HL-60 (cell line): Measurements from ENCODE around the gene CYP26B1.

ENCODE experiments used
- GABPA ChIP-seq: IDR thresholded peaks from 2 replicates; pipeline ENCODE4 v1.6.1; 2012; ENCODE audit warnings: low read depth
- POLR2AphosphoS5 ChIP-seq: IDR thresholded peaks from 2 replicates; pipeline ENCODE4 v1.6.1; 2012; ENCODE audit warnings: low read depth
- TF ChIP-seq, protein P1 (sequence below): IDR thresholded peaks from one replicate; pipeline ENCODE4 v1.5.1; 2011; ENCODE audit warnings: low read length, control low read depth, inconsistent platforms; ENCODE audit not compliant: insufficient read depth
- TF ChIP-seq, protein P2 (sequence below): IDR thresholded peaks from 2 replicates; pipeline ENCODE4 v1.6.1; 2012; ENCODE audit warnings: low read depth; ENCODE audit not compliant: insufficient replicate concordance

DNA sequence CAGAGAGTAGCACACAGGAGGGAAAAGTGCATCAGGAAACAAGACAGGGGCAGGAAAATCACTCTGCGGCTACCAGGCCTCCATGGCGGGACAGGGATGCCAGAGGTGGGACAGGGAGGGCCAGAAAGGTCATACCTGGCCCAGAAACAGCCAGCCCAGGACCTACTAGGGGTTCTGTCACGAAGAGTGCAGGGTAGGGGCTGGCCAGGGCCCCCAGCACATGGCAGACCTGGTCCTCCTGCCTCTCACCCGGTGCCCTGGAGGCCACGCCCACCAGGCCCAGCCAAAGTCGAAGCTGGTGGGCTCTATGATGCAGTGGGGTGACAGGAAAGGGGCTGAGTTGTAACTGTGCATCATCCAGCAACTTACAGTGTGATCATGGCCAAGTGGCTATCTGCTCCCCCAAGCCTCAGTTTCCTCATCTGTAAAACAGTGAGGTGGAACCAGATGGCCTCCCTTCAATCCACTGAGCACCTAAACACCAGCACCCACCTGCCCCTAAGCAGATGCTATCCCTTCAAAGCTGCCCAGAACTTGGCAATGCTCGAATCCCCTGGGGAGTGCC is 10.6 kb downstream of the CYP26B1 start:
- TF ChIP-seq, protein P1, sequence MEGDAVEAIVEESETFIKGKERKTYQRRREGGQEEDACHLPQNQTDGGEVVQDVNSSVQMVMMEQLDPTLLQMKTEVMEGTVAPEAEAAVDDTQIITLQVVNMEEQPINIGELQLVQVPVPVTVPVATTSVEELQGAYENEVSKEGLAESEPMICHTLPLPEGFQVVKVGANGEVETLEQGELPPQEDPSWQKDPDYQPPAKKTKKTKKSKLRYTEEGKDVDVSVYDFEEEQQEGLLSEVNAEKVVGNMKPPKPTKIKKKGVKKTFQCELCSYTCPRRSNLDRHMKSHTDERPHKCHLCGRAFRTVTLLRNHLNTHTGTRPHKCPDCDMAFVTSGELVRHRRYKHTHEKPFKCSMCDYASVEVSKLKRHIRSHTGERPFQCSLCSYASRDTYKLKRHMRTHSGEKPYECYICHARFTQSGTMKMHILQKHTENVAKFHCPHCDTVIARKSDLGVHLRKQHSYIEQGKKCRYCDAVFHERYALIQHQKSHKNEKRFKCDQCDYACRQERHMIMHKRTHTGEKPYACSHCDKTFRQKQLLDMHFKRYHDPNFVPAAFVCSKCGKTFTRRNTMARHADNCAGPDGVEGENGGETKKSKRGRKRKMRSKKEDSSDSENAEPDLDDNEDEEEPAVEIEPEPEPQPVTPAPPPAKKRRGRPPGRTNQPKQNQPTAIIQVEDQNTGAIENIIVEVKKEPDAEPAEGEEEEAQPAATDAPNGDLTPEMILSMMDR: no peak
- TF ChIP-seq POLR2AphosphoS5 (no peak), GABPA (no peak)
- TF ChIP-seq, protein P2, sequence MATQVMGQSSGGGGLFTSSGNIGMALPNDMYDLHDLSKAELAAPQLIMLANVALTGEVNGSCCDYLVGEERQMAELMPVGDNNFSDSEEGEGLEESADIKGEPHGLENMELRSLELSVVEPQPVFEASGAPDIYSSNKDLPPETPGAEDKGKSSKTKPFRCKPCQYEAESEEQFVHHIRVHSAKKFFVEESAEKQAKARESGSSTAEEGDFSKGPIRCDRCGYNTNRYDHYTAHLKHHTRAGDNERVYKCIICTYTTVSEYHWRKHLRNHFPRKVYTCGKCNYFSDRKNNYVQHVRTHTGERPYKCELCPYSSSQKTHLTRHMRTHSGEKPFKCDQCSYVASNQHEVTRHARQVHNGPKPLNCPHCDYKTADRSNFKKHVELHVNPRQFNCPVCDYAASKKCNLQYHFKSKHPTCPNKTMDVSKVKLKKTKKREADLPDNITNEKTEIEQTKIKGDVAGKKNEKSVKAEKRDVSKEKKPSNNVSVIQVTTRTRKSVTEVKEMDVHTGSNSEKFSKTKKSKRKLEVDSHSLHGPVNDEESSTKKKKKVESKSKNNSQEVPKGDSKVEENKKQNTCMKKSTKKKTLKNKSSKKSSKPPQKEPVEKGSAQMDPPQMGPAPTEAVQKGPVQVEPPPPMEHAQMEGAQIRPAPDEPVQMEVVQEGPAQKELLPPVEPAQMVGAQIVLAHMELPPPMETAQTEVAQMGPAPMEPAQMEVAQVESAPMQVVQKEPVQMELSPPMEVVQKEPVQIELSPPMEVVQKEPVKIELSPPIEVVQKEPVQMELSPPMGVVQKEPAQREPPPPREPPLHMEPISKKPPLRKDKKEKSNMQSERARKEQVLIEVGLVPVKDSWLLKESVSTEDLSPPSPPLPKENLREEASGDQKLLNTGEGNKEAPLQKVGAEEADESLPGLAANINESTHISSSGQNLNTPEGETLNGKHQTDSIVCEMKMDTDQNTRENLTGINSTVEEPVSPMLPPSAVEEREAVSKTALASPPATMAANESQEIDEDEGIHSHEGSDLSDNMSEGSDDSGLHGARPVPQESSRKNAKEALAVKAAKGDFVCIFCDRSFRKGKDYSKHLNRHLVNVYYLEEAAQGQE: no peak
